CD14-positive monocyte (primary cell): Measurements from ENCODE around the gene NCKAP1. TPM values are rescaled to one million over a fixed set of nuclear protein-coding genes. Genes with fewer than 3 reads are reported as not detected.

Source experiments
- DNase-seq, 3 donors: peaks; one replicate each; pipeline ENCODE4 v3.0.0-alpha.2; 2011 to 2022
- H2AFZ ChIP-seq: 2 replicates; pipeline ENCODE4 v1.6.0; 2012; ENCODE audit warnings: mild to moderate bottlenecking, low read depth, low read length, inconsistent platforms; ENCODE audit not compliant: insufficient read depth, poor library complexity, severe bottlenecking
- H3K27ac ChIP-seq, 2 donors: 1 replicate in 1 of 2; 2 replicates in 1 of 2; pipeline ENCODE4 v1.5.1; 2012 to 2013; ENCODE audit warnings: low read length in 2 of 2, control low read depth in 1 of 2, inconsistent platforms in 1 of 2, low read depth in 1 of 2, mild to moderate bottlenecking in 1 of 2
- H3K27me3 ChIP-seq, 2 donors: one replicate each; pipeline versions ENCODE4 v1.6.0 to v1.6.1; 2011 to 2013; ENCODE audit warnings: low read length in 2 of 2; ENCODE audit not compliant: control insufficient read depth in 2 of 2, insufficient read depth in 2 of 2
- H3K36me3 ChIP-seq, 2 donors: replicated peaks in 1 of 2; 1 replicate in 1 of 2; 2 replicates in 1 of 2; pipeline versions ENCODE4 v1.5.1 to v1.6.1; 2012 to 2013; ENCODE audit warnings: low read length in 2 of 2, control low read depth in 1 of 2, inconsistent platforms in 1 of 2, mild to moderate bottlenecking in 1 of 2; ENCODE audit not compliant: insufficient read depth in 2 of 2, control insufficient read depth in 1 of 2
- H3K4me1 ChIP-seq, 2 donors: 1 replicate in 1 of 2; 2 replicates in 1 of 2; pipeline versions ENCODE4 v1.5.1 to v1.6.1; 2012 to 2013; ENCODE audit warnings: low read length in 2 of 2, control low read depth in 1 of 2, inconsistent platforms in 1 of 2, mild to moderate bottlenecking in 1 of 2, moderate library complexity in 1 of 2; ENCODE audit not compliant: insufficient read depth in 2 of 2, control insufficient read depth in 1 of 2
- H3K4me2 ChIP-seq: replicated peaks from 2 replicates; pipeline ENCODE3; 2012; ENCODE audit warnings: low read length, moderate library complexity, mild to moderate bottlenecking; ENCODE audit not compliant: poor library complexity, severe bottlenecking; ENCODE audit errors: extremely low read depth
- H3K4me3 ChIP-seq, 3 experiments: fragments of 200-600 bp in 1 of 3; sonication (generic) in 1 of 3; replicated peaks in 1 of 3; 1 replicate in 2 of 3; 2 replicates in 1 of 3; pipeline ENCODE4 v1.5.1; 2011 to 2013; ENCODE audit warnings: low read length in 3 of 3, mild to moderate bottlenecking in 3 of 3, control low read depth in 2 of 3, low read depth in 2 of 3, inconsistent platforms in 1 of 3, moderate library complexity in 1 of 3
- H3K79me2 ChIP-seq: 2 replicates; pipeline ENCODE4 v1.6.0; 2012; ENCODE audit warnings: mild to moderate bottlenecking, control low read depth, inconsistent platforms, low read length, moderate library complexity; ENCODE audit not compliant: insufficient read depth
- H3K9ac ChIP-seq: 2 replicates; pipeline ENCODE4 v1.6.0; 2017; ENCODE audit warnings: low read length, mild to moderate bottlenecking; ENCODE audit not compliant: insufficient read depth, poor library complexity, severe bottlenecking
- H3K9me3 ChIP-seq, 2 donors: replicated peaks in 1 of 2; 1 replicate in 1 of 2; 2 replicates in 1 of 2; pipeline versions ENCODE4 v1.5.1 to v1.6.1; 2012 to 2013; ENCODE audit warnings: low read length in 2 of 2, control low read depth in 1 of 2; ENCODE audit not compliant: control insufficient read depth in 1 of 2, insufficient read depth in 1 of 2
- H4K20me1 ChIP-seq: 2 replicates; pipeline ENCODE4 v1.6.0; 2012; ENCODE audit warnings: mild to moderate bottlenecking, low read length, control low read depth, moderate library complexity; ENCODE audit not compliant: insufficient read depth
- H3K27ac Mint-ChIP-seq, 7 donors: one replicate each; pipeline ENCODE4 v1.8.0; 2020; ENCODE audit warnings: mild to moderate bottlenecking in 7 of 7, mixed read lengths in 7 of 7, moderate library complexity in 6 of 7, inconsistent platforms in 2 of 7
- H3K27me3 Mint-ChIP-seq, 3 donors: one replicate each; pipeline ENCODE4 v1.8.0; 2021 to 2022; ENCODE audit warnings: low read depth in 3 of 3, mild to moderate bottlenecking in 3 of 3, mixed read lengths in 3 of 3, moderate library complexity in 3 of 3, inconsistent platforms in 1 of 3
- H3K36me3 Mint-ChIP-seq, 2 donors: one replicate each; pipeline ENCODE4 v1.8.0; 2020; ENCODE audit warnings: mixed read lengths in 2 of 2, inconsistent platforms in 1 of 2, mild to moderate bottlenecking in 1 of 2
- H3K4me1 Mint-ChIP-seq: one replicate; pipeline ENCODE4 v1.8.0; 2020; ENCODE audit warnings: mild to moderate bottlenecking, mixed read lengths
- H3K4me3 Mint-ChIP-seq, 2 donors: one replicate each; pipeline ENCODE4 v1.8.0; 2020; ENCODE audit warnings: mild to moderate bottlenecking in 2 of 2, mixed read lengths in 2 of 2, moderate library complexity in 1 of 2
- H3K9me3 Mint-ChIP-seq, 7 donors: one replicate each; pipeline ENCODE4 v1.8.0; 2020 to 2022; ENCODE audit warnings: mixed read lengths in 7 of 7, mild to moderate bottlenecking in 6 of 7, moderate library complexity in 6 of 7, inconsistent platforms in 2 of 7
- WGBS: methylation state at CpG from one replicate; pipeline ENCODE4 v1.1.5; 2013; ENCODE audit warnings: missing lambda C conversion rate; ENCODE audit not compliant: insufficient coverage; 5-methylcytosine and 5-hydroxymethylcytosine counted together
- intact Hi-C, 2 donors: fragments of 100-400 bp; cut with micrococcal nuclease; formaldehyde crosslinking; loops; one replicate each; pipeline versions ENCODE4 v1.15.0 to v1.15.1; 2023
- polyA plus RNA-seq, 3 donors: library from polyadenylated mRNA; depleted of rRNA in 1 of 3; unstranded in 2 of 3; stranded (reverse) in 1 of 3; fragments of 300-500 nt in 2 of 3; fragments of >200 nt in 1 of 3; fragmentation: Illumina TruSeq in 2 of 3; gene quantifications; 1 replicate in 2 of 3; 2 replicates in 1 of 3; pipeline ENCODE4 v1.2.3, GENCODE V29; 2012 to 2021
- TF ChIP-seq, protein P1 (sequence below): fragments of 200-600 bp; IDR thresholded peaks from one replicate; pipeline ENCODE4 v1.8.0; 2022; ENCODE audit warnings: antibody characterized with exemption, mild to moderate bottlenecking

The NCKAP1 gene
- polyA plus RNA-seq, 3 donors = 0.01 TPM; not detected in 2

GRCh38 chr2:183014005-183014404 lies 24.3 kb downstream of the NCKAP1 start:
- 100% methylated on average over 1 of the region's 2 CpGs for WGBS
- Mint-ChIP-seq H3K27ac (no peak overlapping the region), H3K36me3 (no peaks in the 10 kb centered on the region), H3K4me3 (no peak overlapping the region), H3K9me3 (no peaks in the 10 kb centered on the region), H3K4me1 (no peaks in the 10 kb centered on the region), H3K27me3 (peaks cover 26 to 56% (median 46%) of the 10 kb centered on the region in 3 donors)
- Histone ChIP-seq H4K20me1 (no peaks in the 10 kb centered on the region), H3K9ac (no peak overlapping the region), H3K79me2 (no peaks in the 10 kb centered on the region), H2AFZ (no peak overlapping the region), H3K27ac (no peak overlapping the region), H3K4me1 (no peaks in the 10 kb centered on the region), H3K36me3 (no peaks in the 10 kb centered on the region), H3K27me3 (peaks cover 53 to 71% of the 10 kb centered on the region in 2 donors), H3K4me3 (no peak overlapping the region), H3K4me2 (no peak overlapping the region), H3K9me3 (no peaks in the 10 kb centered on the region)
- TF ChIP-seq, protein P1, sequence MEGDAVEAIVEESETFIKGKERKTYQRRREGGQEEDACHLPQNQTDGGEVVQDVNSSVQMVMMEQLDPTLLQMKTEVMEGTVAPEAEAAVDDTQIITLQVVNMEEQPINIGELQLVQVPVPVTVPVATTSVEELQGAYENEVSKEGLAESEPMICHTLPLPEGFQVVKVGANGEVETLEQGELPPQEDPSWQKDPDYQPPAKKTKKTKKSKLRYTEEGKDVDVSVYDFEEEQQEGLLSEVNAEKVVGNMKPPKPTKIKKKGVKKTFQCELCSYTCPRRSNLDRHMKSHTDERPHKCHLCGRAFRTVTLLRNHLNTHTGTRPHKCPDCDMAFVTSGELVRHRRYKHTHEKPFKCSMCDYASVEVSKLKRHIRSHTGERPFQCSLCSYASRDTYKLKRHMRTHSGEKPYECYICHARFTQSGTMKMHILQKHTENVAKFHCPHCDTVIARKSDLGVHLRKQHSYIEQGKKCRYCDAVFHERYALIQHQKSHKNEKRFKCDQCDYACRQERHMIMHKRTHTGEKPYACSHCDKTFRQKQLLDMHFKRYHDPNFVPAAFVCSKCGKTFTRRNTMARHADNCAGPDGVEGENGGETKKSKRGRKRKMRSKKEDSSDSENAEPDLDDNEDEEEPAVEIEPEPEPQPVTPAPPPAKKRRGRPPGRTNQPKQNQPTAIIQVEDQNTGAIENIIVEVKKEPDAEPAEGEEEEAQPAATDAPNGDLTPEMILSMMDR = no peak
- intact Hi-C loops = no loop called here
- DNase-seq = no peak

GRCh38 chr2:183011743-183012142 lies 26.5 kb downstream of the NCKAP1 start:
- Histone ChIP-seq H4K20me1 (no peaks in the 10 kb centered on the region), H3K4me1 (no peaks in the 10 kb centered on the region), H3K4me2 (no peak overlapping the region), H3K9ac (no peak overlapping the region), H3K27me3 (peaks cover 41 to 55% of the 10 kb centered on the region in 2 donors), H3K79me2 (no peaks in the 10 kb centered on the region), H3K36me3 (no peaks in the 10 kb centered on the region), H3K9me3 (no peaks in the 10 kb centered on the region), H2AFZ (no peak overlapping the region), H3K27ac (no peak overlapping the region), H3K4me3 (no peak overlapping the region)
- intact Hi-C loops = no loop called here
- no peak overlapping the region for H3K27ac Mint-ChIP-seq
- no peaks in the 10 kb centered on the region for H3K9me3 Mint-ChIP-seq
- no peaks in the 10 kb centered on the region for H3K4me1 Mint-ChIP-seq
- DNase-seq = no peak
- H3K36me3 Mint-ChIP-seq = no peaks in the 10 kb centered on the region
- peaks cover 19 to 46% (median 33%) of the 10 kb centered on the region in 3 donors for H3K27me3 Mint-ChIP-seq
- WGBS = no CpG with 5 or more reads among the region's 2 CpGs
- H3K4me3 Mint-ChIP-seq = peak overlapping the region in 1 of 2 donors; percentile 8
- TF ChIP-seq, protein P1 = no peak
